HG03135 (cell line): Measurements from ENCODE around the gene TAF8.
A peak's percentile ranks its signal among the peaks of the same experiment; 100 is the strongest.
"Not testable (repeated sequence)": the region's sequence is repeated elsewhere in the genome, so short reads cannot be mapped to it uniquely, and the experiment has no call there.

Experiments
- ATAC-seq: cut with Tn5 transposase; IDR thresholded peaks from one replicate; pipeline ENCODE4 v1.9.1; 2021; ENCODE audit warnings: mild to moderate bottlenecking, moderate library complexity; ENCODE audit not compliant: unreplicated experiment

The TAF8 gene

GRCh38 chr6:42050297-42051267, at the start of gene TAF8:
Gene TAF8 (plus strand): TSS chr6:42050524. CDS start chr6:42050542, 18 bp downstream.
- ATAC-seq, result peak; percentile 64

GRCh38 chr6:42001506-42001905, 48.8 kb upstream of the TAF8 start:
- ATAC-seq, result no peak

GRCh38 chr6:42003658-42004057, 46.7 kb upstream of the TAF8 start:
- ATAC-seq, result not testable (repeated sequence)

GRCh38 chr6:42007286-42008137, 42.8 kb upstream of the TAF8 start:
- no peak for ATAC-seq

- ATAC-seq, result not testable (repeated sequence)
These were observed 42.2 kb upstream of the TAF8 start for GRCh38 chr6:42008138-42008528.

- ATAC-seq, result no peak
These were observed 40.5 kb upstream of the TAF8 start for GRCh38 chr6:42009844-42010184.

- ATAC-seq, result peak; percentile 53
These were observed 40.0 kb upstream of the TAF8 start for GRCh38 chr6:42010185-42010891.

GRCh38 chr6:42010909-42011308, 39.4 kb upstream of the TAF8 start:
- ATAC-seq, result no peak

GRCh38 chr6:42012501-42013133, 37.7 kb upstream of the TAF8 start:
- ATAC-seq, result no peak

GRCh38 chr6:42013134-42013516, 37.2 kb upstream of the TAF8 start:
- ATAC-seq, result no peak

GRCh38 chr6:42017021-42017643, 33.2 kb upstream of the TAF8 start:
- no peak for ATAC-seq

GRCh38 chr6:42020967-42021366, 29.4 kb upstream of the TAF8 start:
- ATAC-seq, result no peak

- ATAC-seq, result peak; percentile 40
These were observed 28.2 kb upstream of the TAF8 start for GRCh38 chr6:42021847-42022754.

GRCh38 chr6:42022755-42023384, 27.5 kb upstream of the TAF8 start:
- ATAC-seq, result peak; percentile 16

GRCh38 chr6:42025066-42025844, 25.1 kb upstream of the TAF8 start:
- peak; percentile 46 for ATAC-seq

- ATAC-seq, result peak; percentile 32
These were observed 24.5 kb upstream of the TAF8 start for GRCh38 chr6:42025845-42026243.

- no peak for ATAC-seq
These were observed 23.8 kb upstream of the TAF8 start for GRCh38 chr6:42026540-42026939.
